HG03045 (cell line): ENCODE measurements around the gene RNF144B.
"Not testable (repeated sequence)": the region's sequence is repeated elsewhere in the genome, so short reads cannot be mapped to it uniquely, and the experiment has no call there.

ENCODE experiments used
- ATAC-seq: cut with Tn5 transposase; IDR thresholded peaks from one replicate; pipeline ENCODE4 v1.9.1; 2021; ENCODE audit warnings: mild to moderate bottlenecking, moderate library complexity; ENCODE audit not compliant: unreplicated experiment

The RNF144B gene

DNA sequence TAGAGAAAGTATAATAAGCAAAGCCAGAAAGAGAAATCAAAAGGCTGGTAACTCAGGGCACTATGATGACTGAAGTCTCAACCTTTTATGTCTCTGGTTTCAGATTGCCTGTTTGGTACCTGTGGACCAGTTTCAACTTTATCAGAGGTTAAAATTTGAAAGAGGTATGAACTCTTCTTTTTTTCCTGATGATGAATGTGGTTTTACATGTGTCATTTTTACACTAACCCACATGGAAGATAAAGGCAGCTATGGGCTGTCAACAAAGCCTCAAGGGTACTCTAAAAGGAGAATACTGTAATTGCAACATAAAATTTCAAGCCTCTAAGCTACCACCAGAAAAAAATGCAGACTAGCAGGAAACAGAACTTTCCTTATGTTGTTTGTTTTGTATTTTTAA is 52.4 kb downstream of the RNF144B start:
- ATAC-seq, result no peak

DNA sequence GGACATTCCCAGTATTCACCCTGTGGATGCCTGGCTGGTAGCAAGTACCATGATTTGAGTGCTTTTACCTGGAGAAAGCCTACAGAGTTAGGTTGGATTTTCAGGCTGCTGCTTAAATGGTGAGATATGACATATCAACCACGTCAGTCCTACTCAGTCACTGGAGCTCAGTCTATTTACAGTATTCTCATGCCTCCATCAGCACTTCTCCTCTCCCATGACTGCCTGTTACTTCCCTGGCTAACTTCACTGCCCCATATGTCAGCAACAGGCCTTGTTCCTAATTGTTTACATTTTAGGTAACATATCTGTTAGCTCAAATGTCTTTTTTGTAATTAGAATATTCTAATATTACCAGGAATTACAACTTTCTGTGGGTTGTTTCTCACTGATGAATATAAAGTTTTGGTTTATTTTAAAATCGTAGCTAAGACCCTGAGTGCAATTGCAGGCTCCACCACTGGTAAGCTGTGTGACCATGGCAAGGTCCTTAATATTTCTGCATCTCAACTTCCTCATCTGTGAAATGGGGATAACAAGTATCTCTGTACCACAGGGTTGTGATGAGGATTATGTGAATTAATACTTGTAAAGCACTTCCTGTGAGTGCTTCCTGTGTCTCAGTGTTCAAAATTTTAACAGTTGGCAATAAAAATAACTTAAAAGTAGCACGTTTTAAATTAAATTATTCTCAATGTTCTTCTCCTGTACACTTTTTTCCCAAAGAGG is 54.3 kb downstream of the RNF144B start:
- no peak for ATAC-seq

DNA sequence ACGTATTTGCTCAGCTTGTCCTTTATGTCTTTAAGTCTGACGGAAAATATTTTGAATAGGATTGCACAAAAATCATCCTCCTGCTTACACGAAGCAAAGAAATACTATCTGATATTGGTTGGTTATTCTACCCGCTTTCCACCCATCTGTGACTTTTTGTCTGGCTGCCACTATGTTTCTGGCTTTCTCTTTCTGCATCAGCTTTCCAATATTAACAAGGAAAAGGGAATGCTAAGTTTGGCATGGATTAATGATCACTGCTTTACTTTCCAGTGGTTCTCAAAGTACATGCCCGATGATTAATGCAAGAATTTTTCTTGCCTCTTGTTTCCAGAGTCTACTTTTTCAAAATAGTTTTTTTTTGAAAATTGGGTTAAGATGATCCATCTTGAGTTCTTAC is 57.0 kb downstream of the RNF144B start:
- no peak for ATAC-seq

DNA sequence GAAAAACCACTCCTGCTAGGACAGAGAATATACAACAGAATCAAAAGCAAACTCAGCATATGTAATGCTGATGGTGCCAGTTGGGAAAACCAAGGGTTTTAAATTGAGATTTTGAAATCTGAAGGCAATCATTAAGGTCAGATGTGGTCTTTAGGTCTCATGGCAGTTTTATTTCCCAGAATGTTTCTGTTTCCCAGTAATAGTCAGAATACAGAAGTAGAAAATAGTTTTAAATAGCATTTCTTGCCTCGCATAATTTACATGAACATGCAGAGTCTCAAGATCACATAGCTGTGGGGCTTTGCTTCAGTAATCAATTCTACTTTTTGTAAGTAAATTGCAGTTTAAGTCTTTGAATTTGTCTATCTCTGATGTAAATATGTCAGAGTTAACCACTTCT is 58.1 kb downstream of the RNF144B start:
- ATAC-seq, result no peak

DNA sequence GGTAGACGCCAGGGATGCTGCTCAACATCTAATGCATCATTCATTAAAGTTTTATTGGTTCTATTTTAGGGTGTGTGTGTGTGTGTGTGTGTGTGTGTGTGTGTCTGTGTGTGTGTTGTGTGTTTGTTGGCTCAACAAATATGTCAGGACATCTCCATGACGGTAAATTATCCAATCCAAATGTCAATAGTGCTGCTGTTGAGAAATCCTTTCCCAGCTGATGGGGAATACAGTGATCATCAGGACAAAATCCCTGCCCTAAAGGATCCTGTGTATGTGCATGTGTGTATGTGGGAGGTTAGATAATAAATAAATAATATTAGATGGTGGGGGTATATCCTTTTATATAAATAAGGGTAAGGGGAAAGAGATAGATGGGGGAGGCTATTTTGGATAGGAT is 59.6 kb downstream of the RNF144B start:
- no peak for ATAC-seq

DNA sequence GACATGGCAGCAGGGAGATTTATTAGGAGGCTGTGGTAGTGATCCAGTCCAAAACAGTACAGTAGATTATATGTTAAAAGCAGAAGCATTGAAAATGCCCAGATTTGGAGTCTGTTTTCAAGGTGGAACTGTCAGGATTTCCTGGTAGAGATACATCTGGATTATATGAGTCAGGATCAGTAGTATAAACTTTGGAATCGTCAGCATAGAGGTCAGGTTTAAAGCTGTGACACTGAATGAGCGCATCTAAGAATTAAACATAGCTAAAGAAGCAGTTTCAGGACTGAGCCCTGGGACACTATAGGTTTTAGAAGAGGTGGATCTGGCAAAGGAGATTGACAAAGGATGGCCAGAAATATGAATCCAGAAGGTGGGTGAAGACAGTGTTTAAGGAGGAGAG is 60.4 kb downstream of the RNF144B start:
- ATAC-seq, result no peak

DNA sequence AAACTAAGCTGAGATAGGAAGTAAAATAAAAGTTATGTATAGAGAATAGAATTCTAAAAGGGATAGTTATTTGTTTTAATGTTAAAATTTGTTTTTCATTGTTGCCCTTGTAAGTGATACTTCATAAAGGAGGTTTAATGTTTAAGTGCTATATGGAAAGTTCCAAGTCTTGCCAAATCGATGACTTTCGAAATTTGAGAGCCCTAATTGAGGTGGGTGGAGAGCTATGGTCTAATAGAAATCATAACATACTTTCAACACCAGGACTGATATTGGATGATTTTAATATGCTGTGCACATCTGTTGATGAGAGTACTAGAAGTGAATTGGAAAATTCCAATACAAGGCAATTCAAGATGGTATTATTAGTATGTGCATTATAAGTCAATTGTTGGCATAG is 64.6 kb downstream of the RNF144B start:
- ATAC-seq, result no peak

DNA sequence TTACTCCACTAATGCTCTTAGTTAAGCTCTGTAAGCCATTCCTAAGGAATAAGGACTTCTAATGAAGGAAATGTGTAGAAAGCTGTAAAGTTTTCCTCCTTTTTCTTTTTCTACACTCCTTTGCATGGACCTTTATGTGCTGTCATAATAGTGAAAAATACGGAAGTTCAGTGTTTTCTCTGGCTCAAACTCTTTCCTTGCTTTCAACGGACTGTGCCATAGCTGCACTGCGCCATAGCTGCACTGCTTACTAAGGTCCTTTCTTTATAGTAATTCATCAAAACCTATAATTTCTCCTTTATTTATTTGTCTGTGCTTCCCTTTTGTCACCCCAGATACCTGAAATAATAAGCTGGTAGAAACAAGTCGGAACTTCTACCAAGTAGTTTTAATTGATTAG is 67.3 kb downstream of the RNF144B start:
- ATAC-seq, result no peak

DNA sequence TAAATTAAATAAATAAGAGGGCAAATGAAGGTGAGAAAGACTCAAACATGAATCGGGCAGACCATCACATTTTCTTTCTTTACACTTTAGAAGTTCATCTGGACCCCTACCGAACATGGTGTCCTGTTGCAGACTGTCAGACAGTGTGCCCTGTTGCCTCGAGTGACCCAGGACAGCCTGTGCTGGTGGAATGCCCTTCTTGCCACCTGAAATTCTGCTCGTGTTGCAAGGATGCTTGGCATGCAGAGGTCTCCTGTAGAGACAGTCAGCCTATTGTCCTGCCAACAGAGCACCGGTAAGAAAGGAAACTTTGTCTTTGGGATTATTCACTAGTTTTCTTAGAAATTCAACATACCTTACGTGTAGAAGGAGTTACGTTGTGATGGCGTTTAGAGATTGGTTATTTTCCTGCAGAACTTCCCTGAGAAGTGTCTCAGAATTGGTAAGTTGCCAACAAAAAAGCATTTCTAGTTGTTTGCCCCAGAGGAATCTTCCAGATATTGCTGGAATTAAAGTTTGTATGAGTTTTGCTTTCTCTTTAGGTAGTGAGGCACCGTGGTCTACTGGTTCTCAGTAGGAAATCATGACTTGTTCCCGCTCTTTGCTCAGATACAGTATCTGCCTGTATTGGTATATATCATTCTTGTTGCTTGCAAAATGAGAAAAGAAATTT is 70.1 kb downstream of the RNF144B start:
- ATAC-seq, result no peak

DNA sequence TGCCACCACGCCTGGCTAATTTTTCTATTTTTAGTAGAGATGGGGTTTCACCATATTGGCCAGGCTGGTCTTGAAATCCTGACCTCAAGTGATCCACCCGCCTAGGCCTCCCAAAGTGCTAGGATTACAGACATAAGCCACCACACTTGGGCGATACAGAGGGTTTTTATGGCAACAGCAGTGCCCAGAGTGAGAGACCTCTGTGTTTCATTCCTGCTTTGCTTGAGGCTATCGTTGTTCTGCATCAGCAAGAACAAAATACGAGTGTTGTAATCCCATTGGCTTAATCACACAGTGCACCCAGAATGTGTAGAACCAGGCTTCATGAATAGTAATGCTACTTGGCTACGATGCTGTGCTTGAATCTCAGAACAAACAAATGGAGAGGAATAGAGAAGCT is 70.9 kb downstream of the RNF144B start:
- not testable (repeated sequence) for ATAC-seq

DNA sequence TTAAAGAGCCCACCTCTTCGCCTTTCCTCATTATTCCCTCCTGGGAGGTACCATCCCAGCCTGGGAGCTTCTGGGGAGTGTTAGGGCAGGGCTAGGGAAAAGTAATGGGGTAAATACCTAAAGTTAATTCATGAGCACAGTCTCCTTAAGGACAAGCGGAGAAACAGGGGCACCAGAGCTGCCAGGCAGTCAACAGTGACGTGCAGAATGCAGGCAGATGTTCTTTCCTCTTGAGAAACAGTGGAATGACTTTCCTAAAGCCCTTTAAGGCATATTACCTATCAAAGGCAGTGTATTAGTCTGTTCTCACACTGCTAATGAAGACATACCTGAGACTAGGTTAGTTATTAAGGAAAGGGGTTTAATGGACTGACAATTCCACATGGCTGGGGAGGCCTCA is 76.3 kb downstream of the RNF144B start:
- no peak for ATAC-seq

DNA sequence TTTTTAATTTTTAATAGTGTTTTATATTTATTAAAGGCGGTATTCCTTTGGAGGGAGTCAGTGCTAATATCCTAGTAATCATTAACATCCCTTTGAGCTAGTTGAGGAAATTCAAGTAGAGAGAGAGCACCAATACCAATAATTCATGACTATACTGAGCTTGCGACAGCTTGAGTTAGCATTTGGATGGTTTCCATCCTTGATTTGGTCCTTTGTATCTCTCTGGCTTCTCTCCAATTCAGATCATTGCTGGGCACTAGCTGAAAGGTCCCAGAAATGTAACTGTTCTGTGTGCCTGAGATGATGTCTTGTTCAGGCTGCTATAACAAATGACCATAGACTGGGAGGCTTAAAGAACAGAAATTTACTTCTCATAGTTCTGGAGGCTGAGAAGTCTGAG is 77.0 kb downstream of the RNF144B start:
- no peak for ATAC-seq

DNA sequence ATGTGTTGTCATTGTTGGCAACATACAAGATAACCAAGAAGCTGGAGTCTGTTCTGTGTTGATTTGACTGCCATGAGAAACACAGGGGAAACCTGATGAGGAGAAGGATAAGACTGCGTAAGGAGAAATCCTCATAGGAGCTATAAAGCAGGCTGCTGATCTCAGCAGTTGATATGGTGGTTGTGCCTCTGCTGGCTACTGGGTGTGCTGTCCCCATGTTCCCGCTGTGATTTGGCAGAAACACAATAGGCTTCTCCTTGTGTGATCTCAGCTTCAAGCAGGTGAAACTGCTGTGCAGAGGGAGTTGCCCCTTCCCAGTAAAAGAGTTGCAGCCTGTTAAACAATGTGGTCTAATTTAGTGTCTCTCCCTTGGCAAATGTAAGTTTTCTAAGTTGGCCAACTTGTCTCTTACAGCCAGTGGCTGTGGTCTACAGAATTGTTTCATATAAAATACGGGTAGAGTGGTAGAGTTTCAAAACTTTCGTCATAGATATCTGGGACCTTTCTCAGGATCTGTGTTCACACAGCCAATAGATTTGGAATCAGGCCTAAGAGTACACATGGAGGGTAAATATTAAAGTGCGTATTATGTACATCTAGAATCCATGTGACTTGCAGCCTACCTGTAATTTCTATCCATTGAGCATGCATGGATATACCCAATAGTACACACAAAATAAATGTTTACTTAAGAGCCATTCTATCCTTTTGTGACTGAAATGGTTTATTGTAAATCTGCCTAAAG is 78.4 kb downstream of the RNF144B start:
- ATAC-seq, result no peak

DNA sequence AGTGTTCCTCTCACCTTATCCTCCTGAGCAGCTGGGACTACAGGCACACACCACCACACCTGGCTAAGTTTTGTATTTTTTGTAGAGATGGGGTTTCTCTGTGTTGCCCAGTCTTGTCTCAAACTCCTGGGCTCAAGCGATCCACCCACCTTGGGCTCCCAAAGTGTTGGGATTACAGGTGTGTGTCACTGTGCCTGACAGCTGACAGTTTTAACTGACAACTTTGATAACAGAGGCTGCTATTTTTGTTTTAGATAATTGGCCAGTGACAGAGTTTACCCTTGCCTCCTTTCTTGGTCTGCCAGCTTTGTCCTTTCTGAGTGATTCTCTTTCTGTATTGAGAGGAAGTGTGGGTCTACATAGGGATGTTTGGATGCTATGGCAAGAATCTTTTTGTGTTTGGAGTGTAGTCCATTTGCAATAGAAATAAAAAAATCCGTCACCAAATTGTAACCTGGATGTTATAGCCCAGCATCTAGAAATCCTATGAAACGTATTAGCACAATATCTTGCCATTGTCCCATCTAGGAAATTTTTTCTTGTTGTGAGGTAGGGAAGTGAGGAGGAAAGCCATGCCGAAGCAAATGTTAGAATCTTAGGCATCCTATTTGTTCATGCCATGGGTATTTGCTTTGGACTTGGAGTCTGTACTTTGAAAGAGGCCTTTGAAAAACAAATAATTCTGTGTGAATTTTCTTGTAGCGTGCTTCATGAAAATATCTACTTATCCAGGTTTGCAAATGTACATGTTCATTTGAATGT is 80.8 kb downstream of the RNF144B start:
- no peak for ATAC-seq

DNA sequence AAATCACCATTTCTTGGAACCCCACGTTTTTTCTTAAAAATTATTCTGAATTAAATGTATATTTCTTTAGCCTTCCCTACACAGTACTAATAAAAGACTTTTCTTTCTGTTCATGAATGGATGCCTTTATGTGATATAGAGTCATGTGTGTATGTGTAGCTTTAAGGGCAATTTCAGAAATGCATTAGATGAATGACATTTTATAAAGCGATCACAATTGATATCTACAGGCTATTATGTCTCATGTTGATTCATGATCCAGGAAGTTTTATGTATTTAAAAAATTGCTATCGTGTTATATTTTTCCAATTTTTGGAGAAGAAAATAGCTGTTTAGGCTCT is 81.3 kb downstream of the RNF144B start:
- ATAC-seq, result no peak

DNA sequence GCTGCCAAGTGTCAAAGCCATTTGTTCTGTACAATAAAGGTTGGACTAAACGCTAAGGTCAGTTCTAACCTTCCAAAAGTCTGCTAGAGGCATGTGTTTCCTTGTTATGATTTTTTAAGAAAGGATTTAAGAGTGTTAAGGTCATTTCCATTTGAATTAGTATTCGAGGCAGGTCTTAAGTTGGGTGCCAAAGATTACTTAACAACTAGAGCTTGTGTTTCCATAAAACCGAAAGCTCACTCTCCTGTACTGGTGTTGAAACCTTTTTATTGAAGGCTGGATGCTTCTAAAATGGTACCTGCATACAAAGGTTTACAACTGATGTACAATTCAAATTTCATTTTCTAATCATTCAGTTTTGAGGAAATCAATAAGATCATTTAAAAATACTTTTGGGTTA is 82.4 kb downstream of the RNF144B start:
- ATAC-seq, result no peak

DNA sequence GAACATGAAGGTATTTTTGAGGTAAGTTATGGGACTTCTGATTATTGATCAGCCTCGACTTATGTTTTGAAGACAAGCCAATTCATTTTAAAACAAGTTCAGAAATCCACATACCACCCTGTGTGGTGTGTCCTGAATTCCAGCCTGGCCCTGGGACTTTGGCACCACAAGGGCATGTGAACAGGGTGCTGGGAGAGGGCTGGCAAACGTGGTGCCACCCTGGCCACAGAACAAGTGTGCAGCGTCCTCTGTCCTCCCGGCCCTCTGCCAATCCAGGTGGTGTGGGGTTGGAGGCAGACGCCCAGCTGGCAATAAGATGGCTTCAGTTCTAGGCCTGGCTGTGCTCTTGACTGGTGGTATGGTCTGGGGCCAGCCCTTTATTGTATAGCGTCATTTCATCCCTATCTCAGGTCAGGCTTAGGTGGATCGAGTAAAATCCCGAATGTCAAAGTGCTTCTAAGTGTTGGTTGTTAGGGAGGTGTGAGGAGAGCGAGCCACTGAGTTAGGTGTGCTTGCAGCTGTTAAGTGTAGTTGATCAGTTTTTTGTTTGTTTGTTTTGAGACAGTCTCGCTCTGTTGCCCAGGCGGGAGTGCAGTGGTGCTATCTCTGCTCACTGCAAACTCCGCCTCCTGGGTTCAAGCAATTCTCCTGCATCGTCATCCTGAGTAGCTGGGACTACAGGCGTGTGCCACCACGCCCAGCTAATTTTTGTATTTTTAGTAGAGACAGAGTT is 84.2 kb downstream of the RNF144B start:
- no peak for ATAC-seq

DNA sequence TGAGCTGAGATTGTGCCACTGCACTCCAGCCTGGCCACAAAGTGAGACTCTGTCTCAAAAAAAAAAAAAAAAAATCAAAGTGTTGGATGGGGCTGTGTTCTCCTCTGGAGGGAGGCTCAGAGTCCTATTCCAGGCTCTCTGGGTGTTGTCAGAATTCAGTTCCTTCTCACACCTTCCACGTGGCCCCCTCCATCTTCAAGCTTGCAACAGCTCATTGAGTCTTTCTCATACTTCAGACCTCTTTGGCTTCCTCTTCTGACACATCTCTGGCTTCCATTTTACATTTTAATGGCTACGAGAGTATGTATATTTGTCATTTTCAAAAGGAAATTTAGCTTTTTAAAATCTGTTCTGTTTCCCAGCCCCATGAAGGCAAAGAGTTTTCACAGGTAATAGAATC is 85.8 kb downstream of the RNF144B start:
- ATAC-seq, result no peak

DNA sequence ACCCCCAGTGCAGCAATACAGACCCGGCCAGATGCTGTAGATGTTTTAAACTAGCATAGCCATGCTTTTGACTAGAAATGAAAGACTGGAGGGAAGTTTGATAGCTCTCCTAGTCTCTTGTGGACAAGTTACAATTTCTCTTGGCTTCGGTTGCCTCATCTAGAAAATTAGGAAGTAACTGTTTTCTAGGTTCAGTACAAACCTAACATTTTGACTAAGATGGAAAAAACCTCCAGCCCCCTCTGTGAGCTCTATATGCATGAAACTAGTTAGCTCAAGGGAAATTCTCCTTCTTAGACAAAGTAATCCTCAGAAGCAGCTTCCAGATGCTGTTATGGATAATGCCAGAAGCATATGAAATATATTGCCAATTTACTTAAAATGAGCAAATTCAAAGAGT is 86.6 kb downstream of the RNF144B start:
- peak; percentile 46 for ATAC-seq

DNA sequence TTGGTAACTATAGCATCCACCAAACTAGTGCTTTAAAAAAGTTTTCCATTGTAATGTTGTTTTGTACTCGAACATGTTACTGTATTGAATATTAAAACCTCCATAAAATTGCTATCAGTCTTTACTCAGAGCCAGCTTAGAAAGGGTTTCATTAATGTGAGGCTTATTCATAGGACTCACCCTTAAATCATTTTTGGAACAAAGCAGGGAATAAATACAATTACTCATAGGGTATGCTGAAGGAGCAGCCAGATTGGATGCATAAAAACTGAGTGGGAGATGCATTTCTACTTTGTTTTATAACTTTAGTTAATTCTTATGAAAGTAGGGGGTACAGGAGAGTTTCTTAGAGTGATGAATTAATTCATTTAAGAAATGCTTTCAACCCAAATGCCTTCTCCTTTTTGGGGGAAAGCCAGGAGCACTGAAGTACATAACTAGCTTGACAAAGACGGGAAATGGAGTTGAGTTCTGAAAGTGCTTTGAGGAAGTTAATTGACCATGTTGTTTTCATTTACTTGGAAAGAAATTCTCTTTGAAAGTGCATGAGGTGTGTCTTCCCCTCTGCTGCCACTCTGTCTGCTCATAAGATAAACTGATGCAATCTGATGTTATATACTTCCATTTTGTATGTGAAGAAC is 90.3 kb downstream of the RNF144B start:
- no peak for ATAC-seq
